ENCODE data around the gene FAM120A. TPM values are rescaled to one million over a fixed set of nuclear protein-coding genes. Genes with fewer than 3 reads are reported as not detected.

The FAM120A gene
- total RNA-seq, result 117 and 129 TPM in 2 replicates

GRCh38 chr9:93450945-93451815, at the start of gene FAM120A:
TSS of gene FAM120A (plus strand) at chr9:93451685. CDS start at chr9:93451916, 231 bp downstream.

GRCh38 chr9:93453047-93453914, 1.8 kb downstream of the FAM120A start, which contains the start of gene FAM120AOS:
TSS of gene FAM120AOS (minus strand) at chr9:93453581. CDS start at chr9:93452709, 872 bp downstream.

GRCh38 chr9:93576258-93577077, 125.0 kb downstream of the FAM120A start, which contains the start of gene PHF2:
TSS of gene PHF2 (plus strand) at chr9:93576584. CDS start at chr9:93576774, 190 bp downstream.

Small RNA genes within 50 kb of the gene (small RNA-seq; reads per million reads assigned to genes)
- gene RF00019, result not detected

Other genes with a start within 250 kb of the FAM120A start
- 43.6 and 47.5 TPM in 2 replicates for gene FAM120AOS, start 1.9 kb downstream of the FAM120A start, total RNA-seq
- gene PHF2, start 124.9 kb downstream of the FAM120A start, total RNA-seq, result 11.2 and 14.1 TPM in 2 replicates